Forelimb muscle (tissue), 1 donor: ENCODE data around the gene TNS3. TPM values are rescaled to one million over a fixed set of nuclear protein-coding genes. Genes with fewer than 3 reads are reported as not detected.
"Not testable (repeated sequence)": the region's sequence is repeated elsewhere in the genome, so short reads cannot be mapped to it uniquely, and the experiment has no call there.

Experiments used
- DNase-seq: peaks from one replicate; pipeline ENCODE4 v3.0.0-alpha.2; 2013; ENCODE audit warnings: low read depth
- polyA plus RNA-seq: library from polyadenylated mRNA; unstranded; fragments of 120-200 nt; gene quantifications from one replicate; pipeline ENCODE4 v1.2.1, GENCODE V29; 2013; ENCODE audit not compliant: insufficient read length

The TNS3 gene
- polyA plus RNA-seq, result 21.3 TPM

DNA sequence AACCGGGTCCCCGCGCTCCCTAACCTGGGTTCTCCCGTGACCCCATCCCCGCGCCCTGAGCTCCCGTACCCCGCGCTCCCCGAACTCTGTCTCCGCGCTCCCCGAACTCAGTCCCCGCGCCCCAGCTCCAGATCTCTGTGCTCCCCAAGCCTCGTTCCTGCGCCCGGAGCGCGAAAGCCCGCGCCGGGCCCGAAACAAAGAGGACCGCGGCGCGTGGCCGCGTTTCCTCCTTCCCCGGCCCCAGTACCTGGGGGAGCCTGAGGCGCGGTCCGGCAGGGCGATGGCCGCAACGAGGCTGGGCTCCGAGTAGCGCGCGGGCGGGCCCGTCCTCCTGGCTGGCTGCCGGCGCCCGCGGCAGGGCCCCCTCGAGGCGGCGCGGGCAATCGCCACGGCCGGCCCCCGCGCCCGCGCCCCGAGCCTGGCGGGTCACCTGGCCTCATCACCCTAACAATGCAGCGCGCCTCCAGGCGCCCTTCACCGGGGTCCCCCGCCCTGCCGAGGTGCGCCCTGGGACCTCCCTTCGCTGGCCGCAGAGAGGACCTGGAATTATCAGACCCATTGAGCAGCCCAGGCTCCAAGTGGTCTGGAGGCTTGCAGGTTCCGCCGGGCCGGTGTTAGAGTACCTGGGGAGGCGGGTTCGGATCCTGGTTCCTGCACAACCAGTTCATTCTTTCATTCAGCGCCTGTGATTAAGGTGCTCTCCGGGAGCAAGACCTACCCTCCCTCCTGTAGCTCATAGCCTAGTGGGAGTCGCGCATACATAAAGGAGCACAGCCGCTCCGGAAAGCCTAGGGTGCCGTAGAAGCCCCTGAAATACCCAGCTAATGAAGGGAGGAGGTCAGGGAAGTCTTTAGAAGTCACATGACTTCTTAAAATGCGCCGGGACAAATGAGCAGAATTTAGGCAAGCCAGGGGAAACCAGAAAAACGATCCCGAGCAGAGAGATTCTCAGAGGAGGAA, at the start of gene TNS3:
TNS3 (minus strand) TSS at position 308 of the 960 bp plus-strand sequence. CDS start 142,475 bp downstream, outside the sequence.
- no peak for DNase-seq

DNA sequence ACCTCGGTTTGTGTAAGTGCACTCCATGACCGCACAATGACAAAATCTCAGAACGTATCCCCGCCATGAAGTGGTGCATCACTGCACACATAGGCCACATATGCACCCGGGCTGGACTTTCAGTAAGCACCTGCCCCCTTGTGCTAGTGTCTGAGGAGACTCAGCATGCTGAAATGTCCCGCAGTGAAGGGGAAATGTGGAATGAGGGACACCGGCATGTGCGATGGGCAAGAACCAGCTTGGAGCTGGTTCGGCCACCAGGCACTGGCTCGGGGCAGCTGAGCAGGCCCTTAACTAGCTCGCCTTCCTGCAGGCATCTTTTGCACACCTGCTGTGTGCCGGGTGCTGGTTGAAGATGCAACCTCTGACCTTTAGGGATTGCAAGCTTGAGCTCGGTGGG, 49.8 kb upstream of the TNS3 start:
- no peak for DNase-seq

DNA sequence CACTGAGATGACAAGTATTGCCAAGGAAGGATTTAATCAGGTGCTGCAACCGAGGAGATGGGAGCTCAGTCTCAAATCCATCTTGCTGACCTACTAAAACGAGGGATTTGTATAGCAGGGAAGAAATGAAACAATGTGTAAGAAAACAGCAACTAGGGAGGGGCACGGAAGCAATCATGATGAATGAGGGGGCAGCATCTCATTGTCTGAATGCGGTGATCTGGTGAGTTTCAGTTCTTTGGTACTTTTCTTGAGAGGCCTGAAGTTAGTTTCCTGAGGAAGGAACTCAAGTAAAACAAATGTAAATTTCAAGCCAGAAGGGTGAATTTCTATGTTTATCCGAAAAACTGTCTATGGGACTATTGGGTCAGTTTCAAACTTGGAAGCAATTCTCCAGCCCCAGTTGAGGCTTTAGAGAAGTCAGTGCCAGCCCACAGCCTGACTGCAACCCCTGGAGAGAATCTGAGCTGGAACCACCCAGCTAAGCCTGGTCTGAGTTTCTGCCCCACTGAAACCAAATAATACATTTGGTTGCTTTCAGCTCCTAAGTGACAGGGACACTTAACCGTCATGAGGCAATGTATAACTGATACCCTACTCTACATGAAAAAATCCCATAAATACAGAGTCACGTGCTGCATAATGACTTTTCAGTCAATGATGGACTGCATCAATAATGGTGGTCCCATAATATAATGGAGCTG, 45.8 kb upstream of the TNS3 start:
- DNase-seq, result no peak

DNA sequence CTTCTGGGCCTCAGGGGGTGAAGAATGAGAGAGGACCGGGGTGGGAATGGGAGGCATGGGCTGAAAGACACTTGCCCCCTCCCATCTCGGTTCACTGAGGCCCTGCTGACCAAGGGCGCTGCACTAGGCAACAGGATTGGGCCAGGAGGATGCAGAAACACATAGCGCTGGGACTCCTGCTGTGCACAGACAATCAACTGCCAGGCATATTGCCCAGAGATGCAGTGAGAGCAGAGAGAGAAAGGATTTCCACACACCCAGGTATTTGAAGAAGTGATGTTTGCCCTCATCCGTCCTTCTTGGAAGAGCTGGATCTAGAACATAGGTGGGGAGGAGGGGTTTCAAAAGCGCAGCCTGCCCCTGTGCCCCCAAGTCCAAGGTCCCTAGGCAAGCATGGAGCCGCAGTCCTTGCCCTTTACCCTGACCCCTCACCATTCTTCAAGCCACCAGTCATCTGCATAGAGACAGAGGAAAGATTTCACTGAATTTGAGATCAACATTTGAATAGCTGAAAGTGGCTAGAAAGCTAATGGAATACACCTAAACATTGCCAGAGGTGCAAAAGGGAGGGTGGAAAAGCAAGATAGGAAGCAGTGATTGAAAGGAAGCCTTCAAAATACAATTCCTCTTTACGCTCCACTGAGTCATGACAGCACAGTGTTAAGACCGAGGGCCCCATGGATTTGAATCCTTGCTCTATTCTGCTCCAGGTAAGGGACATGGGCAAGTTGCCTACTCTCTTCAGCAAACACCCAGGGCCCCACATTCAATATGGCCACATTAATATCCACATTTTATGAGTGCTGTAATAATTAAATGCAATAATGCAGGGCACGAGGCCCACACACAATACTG, 44.2 kb upstream of the TNS3 start:
- no peak for DNase-seq

- DNase-seq, result no peak
Observed at GRCh38 chr7:47624689-47625088, 42.8 kb upstream of the TNS3 start.

DNA sequence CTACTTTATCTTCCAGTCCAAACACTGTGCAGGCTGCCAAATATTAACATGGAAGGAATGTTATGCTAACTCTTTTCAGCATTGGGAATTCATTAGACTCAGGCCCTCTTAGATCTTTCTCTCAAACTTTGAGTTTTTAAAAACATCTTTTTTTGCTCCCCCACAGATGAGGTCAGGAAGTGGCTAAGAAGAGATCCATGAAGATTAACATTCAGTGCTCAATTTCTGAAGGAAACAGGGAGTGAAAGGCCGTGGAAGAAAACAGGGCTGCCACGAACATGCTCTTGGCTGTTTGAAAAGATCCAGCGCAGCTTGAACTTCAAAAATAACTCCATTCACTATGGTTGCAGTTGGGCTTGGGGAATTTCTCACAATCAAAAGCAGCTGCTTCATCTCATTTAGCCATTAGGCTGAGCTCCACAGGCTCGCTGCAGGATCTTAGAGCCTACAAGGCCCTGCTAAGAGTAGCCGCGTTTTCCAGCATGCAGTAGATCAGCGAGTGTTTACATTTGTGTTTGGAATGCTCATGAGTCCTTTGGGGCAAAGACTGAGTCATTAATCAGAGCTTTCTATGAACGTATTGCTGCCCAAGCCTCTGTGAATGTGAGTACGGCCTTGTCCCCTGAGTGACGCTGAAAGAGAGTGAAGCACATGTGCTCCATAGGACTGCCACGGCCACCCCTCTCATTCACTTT, 41.2 kb upstream of the TNS3 start:
- peak; percentile 95 for DNase-seq

DNA sequence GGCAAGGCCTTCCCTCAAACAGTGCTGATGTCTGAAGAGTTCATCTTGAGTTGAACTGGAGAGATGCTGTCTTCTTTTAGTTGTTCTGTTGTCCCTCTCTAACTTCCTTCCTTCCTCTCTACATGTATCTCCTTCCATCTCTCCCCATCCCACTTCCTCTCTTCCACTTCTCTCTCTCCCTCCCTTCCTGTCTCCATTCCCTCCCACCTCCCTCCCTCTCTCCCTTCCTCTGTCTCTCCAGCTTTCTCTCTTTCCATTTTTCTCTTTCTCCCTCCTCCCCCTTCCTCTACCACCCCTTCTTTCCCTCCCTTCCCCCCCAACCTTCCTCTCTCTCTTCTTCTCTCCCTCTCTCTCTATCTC, 40.7 kb upstream of the TNS3 start:
- DNase-seq, result no peak

DNA sequence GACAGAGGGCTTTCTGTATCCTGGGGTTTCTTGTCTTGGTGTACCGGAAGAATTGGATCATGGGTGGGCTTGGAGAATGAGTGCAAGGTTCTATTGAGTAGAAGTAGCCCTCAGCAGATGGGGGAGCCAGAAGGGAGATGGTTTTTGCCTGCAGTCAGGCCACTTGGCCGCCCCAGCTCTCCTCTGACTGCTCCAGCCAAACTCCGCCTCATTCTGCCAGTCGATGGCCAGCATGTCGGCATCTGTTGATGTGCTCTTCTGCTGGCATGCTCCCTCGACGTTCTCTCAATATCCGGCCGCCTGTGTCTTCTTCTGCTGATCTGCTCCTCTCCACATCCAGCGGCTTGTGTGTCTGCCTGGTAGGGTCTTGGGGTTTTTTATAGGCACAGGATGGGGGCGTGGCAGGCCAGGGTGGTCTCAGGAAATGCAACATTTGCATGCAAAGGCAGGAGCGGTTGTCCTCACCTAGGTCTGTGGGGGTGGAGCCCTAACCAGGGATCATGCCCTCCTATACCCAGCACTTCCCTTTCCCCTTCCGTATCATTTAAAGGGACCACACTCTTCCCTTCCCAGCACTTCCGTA, 40.2 kb upstream of the TNS3 start:
- no peak for DNase-seq

GRCh38 chr7:47621347-47621746, 39.4 kb upstream of the TNS3 start:
- no peak for DNase-seq

GRCh38 chr7:47619806-47620205, 37.9 kb upstream of the TNS3 start:
- no peak for DNase-seq

DNA sequence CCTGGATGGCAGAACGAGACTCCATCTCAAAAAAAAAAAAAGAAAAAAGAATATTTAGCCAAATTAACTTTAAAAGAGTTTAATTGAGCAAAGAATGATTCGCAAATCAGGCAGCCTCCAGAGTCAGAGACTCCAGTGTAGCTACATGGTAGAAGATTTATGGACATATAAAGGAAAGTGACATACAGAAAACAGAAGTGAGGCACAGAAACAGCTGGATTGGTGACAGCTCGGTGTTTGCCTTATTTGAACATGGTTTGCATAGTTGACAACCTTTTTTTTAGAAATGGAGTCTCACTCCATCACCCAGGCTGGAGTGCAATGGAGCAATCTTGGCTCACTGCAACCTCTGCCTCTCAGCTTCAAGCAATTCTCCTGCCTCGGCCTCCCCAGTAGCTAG, 35.2 kb upstream of the TNS3 start:
- no peak for DNase-seq

GRCh38 chr7:47614450-47614849, 32.5 kb upstream of the TNS3 start:
- no peak for DNase-seq

DNA sequence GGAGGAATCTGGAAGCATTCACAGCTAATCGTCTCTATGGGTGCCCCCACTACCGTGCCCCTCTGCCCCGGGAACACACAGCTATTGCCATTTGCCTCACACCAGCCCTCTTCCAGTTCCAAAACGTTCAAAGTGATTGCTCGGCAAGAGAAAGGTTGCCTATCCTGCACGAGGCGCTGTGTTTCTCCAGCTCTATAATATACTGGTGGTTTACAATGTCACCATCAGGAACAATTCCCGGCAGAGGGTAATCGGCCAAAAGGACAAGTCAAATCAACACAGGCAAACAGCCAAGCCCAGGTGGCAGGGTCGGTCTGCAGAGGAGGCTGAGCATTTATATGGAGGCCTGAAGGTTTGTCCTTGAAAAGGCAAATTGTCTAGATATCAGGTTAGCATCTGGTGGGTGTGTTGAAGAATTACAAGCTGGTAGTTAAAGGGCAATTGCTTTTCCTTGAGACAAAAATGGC, 29.2 kb upstream of the TNS3 start:
- no peak for DNase-seq

DNA sequence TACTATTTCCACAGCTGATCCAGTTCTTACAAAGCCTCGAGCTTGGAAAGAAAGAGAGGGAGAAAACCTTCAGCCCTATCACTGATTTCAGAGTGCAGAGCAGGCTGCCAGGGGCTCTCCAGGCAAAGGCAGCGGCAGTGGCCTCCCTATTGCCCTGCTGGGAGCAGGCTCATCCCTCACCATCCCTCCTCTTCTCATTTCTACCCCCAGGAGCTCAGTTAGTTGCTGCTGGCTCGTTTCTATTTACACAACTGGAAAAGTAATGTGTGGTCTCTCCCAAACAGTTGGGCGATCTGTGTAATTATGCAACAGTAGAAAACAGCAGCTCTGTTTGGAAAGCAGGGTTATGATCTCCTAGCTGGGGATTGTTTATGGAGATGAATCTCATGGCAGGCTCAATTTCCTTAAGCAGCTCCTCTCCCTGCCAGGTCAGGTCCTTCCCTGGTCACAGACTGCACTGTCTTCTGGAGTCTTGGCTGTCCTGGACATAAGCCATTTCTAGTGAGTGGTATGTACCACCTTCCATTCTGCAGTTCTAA, 28.7 kb upstream of the TNS3 start:
- DNase-seq, result no peak

GRCh38 chr7:47609803-47610452, 28.0 kb upstream of the TNS3 start:
- DNase-seq, result no peak

GRCh38 chr7:47606593-47607046, 24.7 kb upstream of the TNS3 start:
- not testable (repeated sequence) for DNase-seq

- no peak for DNase-seq
Observed at GRCh38 chr7:47605816-47606575, 24.1 kb upstream of the TNS3 start.

GRCh38 chr7:47604496-47604890, 22.6 kb upstream of the TNS3 start:
- DNase-seq, result no peak
